Hematopoietic multipotent progenitor cell treated with erythropoietin and hydrocortisone succinate and interleukin-3 and kit ligand, for 4 days (in vitro differentiated cells): ENCODE data around the gene KCNN4.
"Not testable (repeated sequence)": the region's sequence is repeated elsewhere in the genome, so short reads cannot be mapped to it uniquely, and the experiment has no call there.

Experiments
- DNase-seq: peaks from one replicate; pipeline ENCODE4 v3.0.0-alpha.2; 2015

KCNN4 gene

GRCh38 chr19:43798546-43799409, 18.0 kb upstream of the KCNN4 start:
- DNase-seq: peak; percentile 45

GRCh38 chr19:43798026-43798545, 17.3 kb upstream of the KCNN4 start:
- DNase-seq: no peak

- DNase-seq: no peak
Measured at GRCh38 chr19:43797556-43797955, 16.8 kb upstream of the KCNN4 start.

- DNase-seq: no peak
Measured at GRCh38 chr19:43797118-43797517, 16.3 kb upstream of the KCNN4 start.

- DNase-seq: no peak
Measured at GRCh38 chr19:43790587-43790986, 9.8 kb upstream of the KCNN4 start.

- peak; percentile 69 for DNase-seq
Measured at GRCh38 chr19:43789029-43789428, 8.3 kb upstream of the KCNN4 start.

- DNase-seq: no peak
Measured at GRCh38 chr19:43786665-43787064, 5.9 kb upstream of the KCNN4 start.

- DNase-seq: peak; percentile 87
Measured at GRCh38 chr19:43784981-43785808, 4.4 kb upstream of the KCNN4 start.

GRCh38 chr19:43784241-43784980, 3.6 kb upstream of the KCNN4 start:
- peak; percentile 64 for DNase-seq

- DNase-seq: no peak
Measured at GRCh38 chr19:43783636-43784035, 2.9 kb upstream of the KCNN4 start.

- peak; percentile 81 for DNase-seq
Measured at GRCh38 chr19:43782689-43783231, 2.0 kb upstream of the KCNN4 start.

GRCh38 chr19:43782311-43782660, 1.5 kb upstream of the KCNN4 start:
- no peak for DNase-seq

GRCh38 chr19:43781630-43782310, 997 bp upstream of the KCNN4 start:
- DNase-seq: no peak

- DNase-seq: peak; percentile 81
Measured at GRCh38 chr19:43779820-43780219, 953 bp downstream of the KCNN4 start.

GRCh38 chr19:43779147-43779819, 1.5 kb downstream of the KCNN4 start:
- peak; percentile 53 for DNase-seq

GRCh38 chr19:43778651-43779050, 2.1 kb downstream of the KCNN4 start:
- DNase-seq: no peak

- peak; percentile 95 for DNase-seq
Measured at GRCh38 chr19:43777163-43777695, 3.5 kb downstream of the KCNN4 start.

- DNase-seq: no peak
Measured at GRCh38 chr19:43776286-43776685, 4.5 kb downstream of the KCNN4 start.

- DNase-seq: no peak
Measured at GRCh38 chr19:43775299-43775890, 5.4 kb downstream of the KCNN4 start.

- not testable (repeated sequence) for DNase-seq
Measured at GRCh38 chr19:43774940-43775258, 5.9 kb downstream of the KCNN4 start.
